HCT116 (cell line): ENCODE results near the gene HSD17B12. TPM values are rescaled to one million over a fixed set of nuclear protein-coding genes. Genes with fewer than 3 reads are reported as not detected.

Experiments used
- ATAC-seq: fragments of 200-7000 bp; cut with Tn5 transposase; 2 replicates; pipeline ENCODE4 v1.9.1; 2020; ENCODE audit warnings: mild to moderate bottlenecking, moderate library complexity
- BruUV-seq: library from RNA; stranded (reverse); fragments of 400-500 nt; replicated peaks from 2 replicates; lab custom pipeline; 2021; lab: Mats Ljungman, UMichigan
- CTCF ChIA-PET: fragments of 300-600 bp; sonication (Branson Sonifier 250); formaldehyde crosslinking; loops from one replicate; lab custom pipeline; 2021; ENCODE audit warnings: antibody characterized with exemption; lab: Charles Lee
- POLR2A ChIA-PET: fragments of 300-600, 350-600 bp; sonication (Branson Sonifier 250); formaldehyde crosslinking; loops from one replicate; lab custom pipeline; 2021; ENCODE audit warnings: antibody characterized with exemption; lab: Charles Lee
- RAD21 ChIA-PET, 2 experiments: fragments of 300-600 bp; sonication (Branson Sonifier 250); formaldehyde crosslinking; loops; one replicate each; lab custom pipeline; 2023; ENCODE audit warnings: low total read pairs in 2 of 2; ENCODE audit not compliant: uncharacterized antibody in 2 of 2, unreplicated experiment in 2 of 2, low non-redundant PET in 1 of 2; lab: Charles Lee
- DNase-seq: peaks from one replicate; pipeline ENCODE4 v3.0.0-alpha.2; 2010; ENCODE audit warnings: low read depth, low spot score
- H2AFZ ChIP-seq: fragments of 200-600 bp; shearing (Covaris generic), sonication (generic); 2 replicates; pipeline ENCODE4 v1.6.1; 2017; ENCODE audit warnings: low read depth, mixed run types, mixed read lengths, antibody characterized with exemption, low read length; ENCODE audit not compliant: poor library complexity, severe bottlenecking
- H3K27ac ChIP-seq: 2 replicates; pipeline ENCODE4 v1.5.1; 2012; ENCODE audit warnings: low read depth, low read length
- H3K27me3 ChIP-seq: fragments of 200-600 bp; sonication (generic); 2 replicates; pipeline ENCODE4 v1.6.1; 2016; ENCODE audit warnings: mixed run types, low read length, mixed read lengths; ENCODE audit not compliant: insufficient read depth
- H3K36me3 ChIP-seq, 2 experiments: fragments of 200-500 bp in 1 of 2; fragments of 200-600 bp in 1 of 2; sonication (Bioruptor generic) in 1 of 2; sonication (generic) in 1 of 2; 2 replicates each; pipeline versions ENCODE4 v1.5.1 to v1.6.1; 2014 to 2016; ENCODE audit warnings: low read length in 2 of 2, inconsistent platforms in 1 of 2, mixed read lengths in 1 of 2, mixed run types in 1 of 2; ENCODE audit not compliant: insufficient read depth in 2 of 2, control insufficient read depth in 1 of 2
- H3K4me1 ChIP-seq, 2 experiments: fragments of 200-600 bp in 1 of 2; sonication (generic) in 1 of 2; 2 replicates each; pipeline versions ENCODE4 v1.5.1 to v1.6.1; 2012 to 2017; ENCODE audit warnings: low read length in 2 of 2, inconsistent platforms in 1 of 2, mild to moderate bottlenecking in 1 of 2, mixed read lengths in 1 of 2, mixed run types in 1 of 2, moderate library complexity in 1 of 2; ENCODE audit not compliant: insufficient read depth in 2 of 2, control insufficient read depth in 1 of 2
- H3K4me2 ChIP-seq: fragments of 200-600 bp; sonication (generic); 2 replicates; pipeline ENCODE4 v1.6.1; 2017; ENCODE audit warnings: mixed run types, low read length, mixed read lengths
- H3K4me3 ChIP-seq, 2 experiments: fragments of 200-600 bp in 1 of 2; sonication (generic) in 1 of 2; replicated peaks in 1 of 2; 2 replicates each; pipeline ENCODE4 v1.5.1; 2011 to 2016; ENCODE audit warnings: low read length in 2 of 2, control low read depth in 1 of 2, low read depth in 1 of 2, mild to moderate bottlenecking in 1 of 2, mixed read lengths in 1 of 2, mixed run types in 1 of 2
- H3K79me2 ChIP-seq: fragments of 200-600 bp; sonication (generic); 2 replicates; pipeline ENCODE4 v1.6.1; 2017; ENCODE audit warnings: mild to moderate bottlenecking, mixed run types, low read length, moderate library complexity, mixed read lengths; ENCODE audit not compliant: insufficient read depth
- H3K9ac ChIP-seq: fragments of 200-600 bp; sonication (generic); 2 replicates; pipeline ENCODE4 v1.6.1; 2016; ENCODE audit warnings: low read length, mixed read lengths
- H3K9me2 ChIP-seq: fragments of 200-600 bp; sonication (generic), shearing (Covaris generic); 2 replicates; pipeline ENCODE4 v1.6.1; 2017; ENCODE audit warnings: mixed run types, mild to moderate bottlenecking, moderate library complexity; ENCODE audit not compliant: insufficient read depth
- H3K9me3 ChIP-seq, 2 experiments: fragments of 200-500 bp in 1 of 2; fragments of 200-600 bp in 1 of 2; sonication (Bioruptor generic) in 1 of 2; sonication (generic) in 1 of 2; 2 replicates each; pipeline ENCODE4 v1.6.1; 2014 to 2017; ENCODE audit warnings: low read length in 2 of 2, mixed read lengths in 2 of 2, inconsistent platforms in 1 of 2, low read depth in 1 of 2, mild to moderate bottlenecking in 1 of 2, mixed run types in 1 of 2, moderate library complexity in 1 of 2; ENCODE audit not compliant: control insufficient read depth in 1 of 2, insufficient read depth in 1 of 2
- H4K20me1 ChIP-seq: fragments of 200-600 bp; sonication (generic), shearing (Covaris generic); 2 replicates; pipeline ENCODE4 v1.6.1; 2017; ENCODE audit warnings: mixed run types, mild to moderate bottlenecking, moderate library complexity; ENCODE audit not compliant: insufficient read depth
- ATF3 ChIP-seq: IDR thresholded peaks from 2 replicates; pipeline ENCODE4 v1.6.1; 2012
- CBX3 ChIP-seq: IDR thresholded peaks from 2 replicates; pipeline ENCODE4 v1.6.1; 2012; ENCODE audit warnings: low read depth
- CEBPB ChIP-seq: IDR thresholded peaks from 2 replicates; pipeline ENCODE4 v1.6.1; 2012; ENCODE audit warnings: low read depth
- EGR1 ChIP-seq: IDR thresholded peaks from 2 replicates; pipeline ENCODE4 v1.6.1; 2012; ENCODE audit warnings: low read depth
- ELF1 ChIP-seq: IDR thresholded peaks from 2 replicates; pipeline ENCODE4 v1.6.1; 2012; ENCODE audit warnings: low read depth, borderline replicate concordance
- EZH2 ChIP-seq: fragments of 200-600 bp; sonication (generic); IDR thresholded peaks from 2 replicates; pipeline ENCODE4 v1.6.1; 2017; ENCODE audit warnings: antibody characterized with exemption, mixed run types
- EZH2phosphoT487 ChIP-seq: fragments of 200-600 bp; IDR thresholded peaks from 2 replicates; pipeline ENCODE4 v1.6.1; 2018; ENCODE audit warnings: antibody characterized with exemption, borderline replicate concordance
- MAX ChIP-seq: IDR thresholded peaks from 2 replicates; pipeline ENCODE4 v1.6.1; 2012
- POLR2A ChIP-seq: IDR thresholded peaks from 2 replicates; pipeline ENCODE4 v1.7.0; 2011; ENCODE audit warnings: borderline replicate concordance; ENCODE audit not compliant: insufficient read depth, insufficient read length; ENCODE audit errors: extremely low read depth
- RAD21 ChIP-seq: IDR thresholded peaks from 2 replicates; pipeline ENCODE4 v1.6.1; 2012; ENCODE audit warnings: low read depth, mild to moderate bottlenecking
- REST ChIP-seq: IDR thresholded peaks from 2 replicates; pipeline ENCODE4 v1.6.1; 2012; ENCODE audit warnings: low read depth
- SP1 ChIP-seq: IDR thresholded peaks from 2 replicates; pipeline ENCODE4 v1.6.1; 2012; ENCODE audit warnings: low read depth
- SRF ChIP-seq: IDR thresholded peaks from 2 replicates; pipeline ENCODE4 v1.6.1; 2012; ENCODE audit warnings: low read depth
- YY1 ChIP-seq: IDR thresholded peaks from 2 replicates; pipeline ENCODE4 v1.6.1; 2011; ENCODE audit warnings: low read length, low read depth, moderate library complexity, mild to moderate bottlenecking; ENCODE audit not compliant: insufficient replicate concordance; ENCODE audit errors: extremely low read depth
- ZNF274 ChIP-seq: fragments of 200-500 bp; sonication (Bioruptor generic); IDR thresholded peaks from 2 replicates; pipeline ENCODE4 v1.6.1; 2014; ENCODE audit warnings: mild to moderate bottlenecking, low read depth, low read length, inconsistent platforms
- intact Hi-C: fragments of 100-400 bp; cut with micrococcal nuclease; formaldehyde crosslinking; loops from 2 replicates; pipeline ENCODE4 v1.10.0; 2022
- total RNA-seq: library from RNA; stranded (reverse); gene quantifications from one replicate; pipeline ENCODE4 v1.2.1, GENCODE V29; 2021; ENCODE audit not compliant: unreplicated experiment
- TF ChIP-seq, protein P1 (sequence below): IDR thresholded peaks from 2 replicates; pipeline ENCODE4 v1.6.1; 2011; ENCODE audit warnings: mild to moderate bottlenecking, low read length, moderate library complexity; ENCODE audit not compliant: insufficient replicate concordance; ENCODE audit errors: extremely low read depth
- TF ChIP-seq, protein P2 (sequence below), 3 experiments: fragments of 200-600 bp in 1 of 3; sonication (generic) in 1 of 3; IDR thresholded peaks in 2 of 3; conservative IDR thresholded peaks in 1 of 3; 2 replicates each; pipeline ENCODE4 v1.5.1; 2012 to 2017; ENCODE audit warnings: low read depth in 2 of 3, low read length in 2 of 3, antibody characterized with exemption in 1 of 3, borderline replicate concordance in 1 of 3, control low read depth in 1 of 3, mild to moderate bottlenecking in 1 of 3, mixed read lengths in 1 of 3, mixed run types in 1 of 3, moderate library complexity in 1 of 3; ENCODE audit not compliant: insufficient read depth in 1 of 3

HSD17B12 gene
- total RNA-seq, 1 experiment from 2014 or later = 83.7 TPM

- no peak overlapping the region for H2AFZ ChIP-seq
- DNase-seq = no peak
- no peak for TF ChIP-seq CEBPB
- TF ChIP-seq ZNF274 = no peak
- no peak for TF ChIP-seq YY1
- TF ChIP-seq REST = no peak
- TF ChIP-seq, protein P1, sequence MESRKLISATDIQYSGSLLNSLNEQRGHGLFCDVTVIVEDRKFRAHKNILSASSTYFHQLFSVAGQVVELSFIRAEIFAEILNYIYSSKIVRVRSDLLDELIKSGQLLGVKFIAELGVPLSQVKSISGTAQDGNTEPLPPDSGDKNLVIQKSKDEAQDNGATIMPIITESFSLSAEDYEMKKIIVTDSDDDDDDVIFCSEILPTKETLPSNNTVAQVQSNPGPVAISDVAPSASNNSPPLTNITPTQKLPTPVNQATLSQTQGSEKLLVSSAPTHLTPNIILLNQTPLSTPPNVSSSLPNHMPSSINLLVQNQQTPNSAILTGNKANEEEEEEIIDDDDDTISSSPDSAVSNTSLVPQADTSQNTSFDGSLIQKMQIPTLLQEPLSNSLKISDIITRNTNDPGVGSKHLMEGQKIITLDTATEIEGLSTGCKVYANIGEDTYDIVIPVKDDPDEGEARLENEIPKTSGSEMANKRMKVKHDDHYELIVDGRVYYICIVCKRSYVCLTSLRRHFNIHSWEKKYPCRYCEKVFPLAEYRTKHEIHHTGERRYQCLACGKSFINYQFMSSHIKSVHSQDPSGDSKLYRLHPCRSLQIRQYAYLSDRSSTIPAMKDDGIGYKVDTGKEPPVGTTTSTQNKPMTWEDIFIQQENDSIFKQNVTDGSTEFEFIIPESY = no peak
- TF ChIP-seq RAD21 = no peak
- no peak for TF ChIP-seq CBX3
- TF ChIP-seq SP1 = no peak
- TF ChIP-seq EGR1 = no peak
- no peak for TF ChIP-seq EZH2phosphoT487
- no peak for TF ChIP-seq ATF3
- no peak for TF ChIP-seq MAX
- no peak for TF ChIP-seq EZH2
- TF ChIP-seq POLR2A = no peak
- TF ChIP-seq SRF = no peak
- no peak for TF ChIP-seq ELF1
- TF ChIP-seq, protein P2, sequence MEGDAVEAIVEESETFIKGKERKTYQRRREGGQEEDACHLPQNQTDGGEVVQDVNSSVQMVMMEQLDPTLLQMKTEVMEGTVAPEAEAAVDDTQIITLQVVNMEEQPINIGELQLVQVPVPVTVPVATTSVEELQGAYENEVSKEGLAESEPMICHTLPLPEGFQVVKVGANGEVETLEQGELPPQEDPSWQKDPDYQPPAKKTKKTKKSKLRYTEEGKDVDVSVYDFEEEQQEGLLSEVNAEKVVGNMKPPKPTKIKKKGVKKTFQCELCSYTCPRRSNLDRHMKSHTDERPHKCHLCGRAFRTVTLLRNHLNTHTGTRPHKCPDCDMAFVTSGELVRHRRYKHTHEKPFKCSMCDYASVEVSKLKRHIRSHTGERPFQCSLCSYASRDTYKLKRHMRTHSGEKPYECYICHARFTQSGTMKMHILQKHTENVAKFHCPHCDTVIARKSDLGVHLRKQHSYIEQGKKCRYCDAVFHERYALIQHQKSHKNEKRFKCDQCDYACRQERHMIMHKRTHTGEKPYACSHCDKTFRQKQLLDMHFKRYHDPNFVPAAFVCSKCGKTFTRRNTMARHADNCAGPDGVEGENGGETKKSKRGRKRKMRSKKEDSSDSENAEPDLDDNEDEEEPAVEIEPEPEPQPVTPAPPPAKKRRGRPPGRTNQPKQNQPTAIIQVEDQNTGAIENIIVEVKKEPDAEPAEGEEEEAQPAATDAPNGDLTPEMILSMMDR (IDR thresholded peaks at IDR 0.05 in 2 of 3, conservative IDR thresholded peaks at IDR 0.05 in 1 of 3; ENCODE audit: borderline replicate concordance in 1 of 3, insufficient read depth in 1 of 3, low read depth in 2 of 3, low read length in 2 of 3) = no peak
- TF ChIP-seq, all 23 proteins: peak for 0
- intact Hi-C loops = no loop called here
- no peaks in the 10 kb centered on the region for H3K9me2 ChIP-seq
- RAD21 ChIA-PET = no interaction called here
- no peak overlapping the region for H3K27ac ChIP-seq
- no peaks in the 10 kb centered on the region for H4K20me1 ChIP-seq
- ATAC-seq = no peak
- BruUV-seq = no TSS peak
- no peak overlapping the region for H3K4me3 ChIP-seq
- no peaks in the 10 kb centered on the region for H3K9me3 ChIP-seq
- H3K27me3 ChIP-seq = peaks cover 37% of the 10 kb centered on the region; the same call in 1 of the 2 replicates
- CTCF ChIA-PET = no interaction called here
- no peaks in the 10 kb centered on the region for H3K79me2 ChIP-seq
- H3K4me2 ChIP-seq = no peak overlapping the region
- POLR2A ChIA-PET = no interaction called here
- H3K4me1 ChIP-seq = peaks cover under 1 to 2% of the 10 kb centered on the region in 2 experiments; a peak in 2 of 4 replicates
- no peaks in the 10 kb centered on the region for H3K36me3 ChIP-seq
- H3K9ac ChIP-seq = no peak overlapping the region
Measured at GRCh38 chr11:43874738-43875137, 194.2 kb downstream of the HSD17B12 start.
